HEK293 (cell line): ENCODE measurements around the gene JUP.

Source experiments
- CTCF ChIA-PET: fragments of 350-600 bp; formaldehyde crosslinking; extraction: SDS; loops from one replicate; lab custom pipeline; 2021; ENCODE audit warnings: antibody characterized with exemption; lab: Yijun Ruan, JAX
- POLR2A ChIA-PET: fragments of 300-600 bp; formaldehyde crosslinking; extraction: SDS; loops from one replicate; lab custom pipeline; 2020; ENCODE audit warnings: antibody characterized with exemption, inconsistent platforms; lab: Yijun Ruan, JAX
- H3K27ac ChIP-seq: fragments of 200-500 bp; sonication (Bioruptor generic); 2 replicates; pipeline ENCODE4 v1.5.1; 2014; ENCODE audit warnings: low read depth, low read length, control low read depth, inconsistent platforms; ENCODE audit errors: extremely low read depth
- H3K36me3 ChIP-seq, 2 experiments: fragments of 200-500 bp in 1 of 2; sonication (Bioruptor generic) in 1 of 2; 1 replicate in 1 of 2; 2 replicates in 1 of 2; pipeline ENCODE4 v1.5.1; 2014 to 2017; ENCODE audit warnings: inconsistent platforms in 2 of 2, low read length in 2 of 2; ENCODE audit not compliant: control insufficient read depth in 2 of 2, insufficient read depth in 1 of 2
- H3K4me1 ChIP-seq: fragments of 200-500 bp; sonication (Bioruptor generic); 2 replicates; pipeline ENCODE4 v1.5.1; 2014; ENCODE audit warnings: mild to moderate bottlenecking, low read length, inconsistent platforms; ENCODE audit not compliant: control insufficient read depth, insufficient read depth
- H3K4me3 ChIP-seq: 2 replicates; pipeline ENCODE4 v1.5.1; 2011; ENCODE audit warnings: low read depth, mild to moderate bottlenecking, control low read depth, low read length, moderate library complexity
- H3K9me3 ChIP-seq: fragments of 200-500 bp; sonication (Bioruptor generic); 2 replicates; pipeline ENCODE4 v1.5.1; 2014; ENCODE audit warnings: low read depth, low read length, inconsistent platforms; ENCODE audit not compliant: control insufficient read depth, insufficient read depth
- GLIS1 ChIP-seq: fragments of 450-650 bp; formaldehyde crosslinking; IDR thresholded peaks from 2 replicates; pipeline ENCODE4 v1.5.1; 2016; ENCODE audit warnings: missing biosample characterization, missing genetic modification characterization
- HOXA7 ChIP-seq: sonication (generic); formaldehyde crosslinking; IDR thresholded peaks from 2 replicates; pipeline ENCODE4 v1.8.1; 2022; ENCODE audit warnings: missing genetic modification reagents, borderline replicate concordance
- PRDM1 ChIP-seq: fragments of 450-650 bp; formaldehyde crosslinking; IDR thresholded peaks from 2 replicates; pipeline ENCODE4; 2016; ENCODE audit warnings: missing biosample characterization, missing genetic modification characterization
- WT1 ChIP-seq: fragments of 450-650 bp; formaldehyde crosslinking; IDR thresholded peaks from 2 replicates; pipeline ENCODE4 v1.5.1; 2016; ENCODE audit warnings: missing biosample characterization, missing genetic modification characterization
- ZBTB20 ChIP-seq: fragments of 450-650 bp; formaldehyde crosslinking; IDR thresholded peaks from 2 replicates; pipeline ENCODE4 v1.5.1; 2016; ENCODE audit warnings: missing biosample characterization, missing genetic modification characterization
- ZNF138 ChIP-seq: fragments of 450-650 bp; formaldehyde crosslinking; IDR thresholded peaks from 2 replicates; pipeline ENCODE4 v1.5.1; 2016; ENCODE audit warnings: missing biosample characterization, missing genetic modification characterization, borderline replicate concordance
- ZNF184 ChIP-seq: fragments of 450-650 bp; IDR thresholded peaks from 2 replicates; pipeline ENCODE4 v1.5.1; 2018; ENCODE audit warnings: missing biosample characterization, mild to moderate bottlenecking, missing genetic modification characterization
- ZNF341 ChIP-seq: fragments of 450-650 bp; formaldehyde crosslinking; IDR thresholded peaks from 2 replicates; pipeline ENCODE4; 2016; ENCODE audit warnings: low read depth, missing biosample characterization, missing genetic modification characterization
- ZNF626 ChIP-seq: fragments of 450-650 bp; sonication (Bioruptor Pico); formaldehyde crosslinking; IDR thresholded peaks from 2 replicates; pipeline ENCODE4 v1.5.1; 2018; ENCODE audit warnings: missing biosample characterization, missing genetic modification characterization, inconsistent platforms
- ZNF701 ChIP-seq: fragments of 450-650 bp; formaldehyde crosslinking; IDR thresholded peaks from 2 replicates; pipeline ENCODE4 v1.5.1; 2016; ENCODE audit warnings: missing biosample characterization, missing genetic modification characterization
- ZNF776 ChIP-seq: fragments of 450-650 bp; formaldehyde crosslinking; IDR thresholded peaks from 2 replicates; pipeline ENCODE4 v1.5.0; 2017; ENCODE audit warnings: missing biosample characterization, missing genetic modification characterization, borderline replicate concordance
- TF ChIP-seq, protein P1 (sequence below): fragments of 450-650 bp; formaldehyde crosslinking; IDR thresholded peaks from 2 replicates; pipeline ENCODE4 v1.5.1; 2016; ENCODE audit warnings: missing biosample characterization, missing genetic modification characterization
- TF ChIP-seq, protein P2 (sequence below): fragments of 450-650 bp; formaldehyde crosslinking; IDR thresholded peaks from 2 replicates; pipeline ENCODE4 v1.5.1; 2016; ENCODE audit warnings: missing biosample characterization, missing genetic modification characterization
- TF ChIP-seq, protein P3 (sequence below): IDR thresholded peaks from 2 replicates; pipeline ENCODE4 v1.6.1; 2011; ENCODE audit warnings: mild to moderate bottlenecking, low read depth, low read length, borderline replicate concordance
- TF ChIP-seq, protein P4 (sequence below): fragments of 450-650 bp; formaldehyde crosslinking; IDR thresholded peaks from 2 replicates; pipeline ENCODE4 v1.5.1; 2016; ENCODE audit warnings: missing biosample characterization, missing genetic modification characterization
- TF ChIP-seq, protein P5 (sequence below): sonication (generic); formaldehyde crosslinking; IDR thresholded peaks from 2 replicates; pipeline ENCODE4 v1.8.1; 2022; ENCODE audit warnings: mild to moderate bottlenecking, moderate library complexity, missing genetic modification reagents
- TF ChIP-seq, protein P6 (sequence below): fragments of 450-650 bp; formaldehyde crosslinking; IDR thresholded peaks from 2 replicates; pipeline ENCODE4 v1.5.1; 2016; ENCODE audit warnings: missing biosample characterization, missing genetic modification characterization

Gene JUP

DNA sequence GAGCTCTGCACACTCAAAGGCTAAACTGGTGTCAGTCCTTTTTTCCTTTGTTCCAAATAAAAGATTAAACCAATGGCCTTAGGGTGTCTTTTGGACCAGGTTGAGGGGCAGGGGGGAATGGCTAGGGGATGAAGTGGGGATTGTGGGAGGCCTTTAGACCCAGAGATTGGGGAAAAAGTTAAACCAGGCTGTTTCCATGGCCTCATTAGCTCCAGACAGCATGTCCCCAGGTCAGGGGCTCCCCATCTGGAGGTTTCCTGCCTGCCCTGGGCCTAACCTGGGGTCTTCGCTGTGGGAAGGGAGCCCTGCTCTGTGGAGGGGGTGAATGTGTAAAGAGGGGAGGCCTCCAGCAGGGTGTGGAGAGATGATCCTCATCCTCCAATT, 36.6 kb upstream of the JUP start:
- no peaks in the 10 kb centered on the region for H3K9me3 ChIP-seq
- TF ChIP-seq HOXA7 (CRISPR knock-in tag) (no peak), ZNF701 (tag by site-specific recombination) (no peak), GLIS1 (tag by site-specific recombination) (no peak)
- TF ChIP-seq, all 188 proteins: peak for 0
- CTCF ChIA-PET: no interaction called here
- POLR2A ChIA-PET: interaction anchor here (0.5 to 2.9 kb wide), 8 partner anchors 9 to 134 kb away, joined by 3 to 25 read pairs (median 6); partner anchors contain the start of genes EIF1, FKBP10 and P3H4
- Histone ChIP-seq H3K4me1 (no peaks in the 10 kb centered on the region), H3K36me3 (peaks cover 18 to 88% of the 10 kb centered on the region in 2 experiments), H3K4me3 (no peak overlapping the region), H3K27ac (no peak overlapping the region)

DNA sequence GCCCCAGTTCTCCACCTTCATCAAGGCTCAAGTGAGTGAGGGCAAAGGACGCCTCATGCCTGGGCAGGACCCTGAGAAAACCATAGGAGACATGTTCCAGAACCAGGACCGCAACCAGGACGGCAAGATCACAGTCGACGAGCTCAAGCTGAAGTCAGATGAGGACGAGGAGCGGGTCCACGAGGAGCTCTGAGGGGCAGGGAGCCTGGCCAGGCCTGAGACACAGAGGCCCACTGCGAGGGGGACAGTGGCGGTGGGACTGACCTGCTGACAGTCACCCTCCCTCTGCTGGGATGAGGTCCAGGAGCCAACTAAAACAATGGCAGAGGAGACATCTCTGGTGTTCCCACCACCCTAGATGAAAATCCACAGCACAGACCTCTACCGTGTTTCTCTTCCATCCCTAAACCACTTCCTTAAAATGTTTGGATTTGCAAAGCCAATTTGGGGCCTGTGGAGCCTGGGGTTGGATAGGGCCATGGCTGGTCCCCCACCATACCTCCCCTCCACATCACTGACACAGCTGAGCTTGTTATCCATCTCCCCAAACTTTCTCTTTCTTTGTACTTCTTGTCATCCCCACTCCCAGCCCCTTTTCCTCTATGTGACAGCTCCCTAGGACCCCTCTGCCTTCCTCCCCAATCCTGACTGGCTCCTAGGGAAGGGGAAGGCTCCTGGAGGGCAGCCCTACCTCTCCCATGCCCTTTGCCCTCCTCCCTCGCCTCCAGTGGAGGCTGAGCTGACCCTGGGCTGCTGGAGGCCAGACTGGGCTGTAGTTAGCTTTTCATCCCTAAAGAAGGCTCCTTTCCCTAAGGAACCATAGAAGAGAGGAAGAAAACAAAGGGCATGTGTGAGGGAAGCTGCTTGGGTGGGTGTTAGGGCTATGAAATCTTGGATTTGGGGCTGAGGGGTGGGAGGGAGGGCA, 36.0 kb upstream of the JUP start:
- POLR2A ChIA-PET: interaction anchor here (0.5 to 2.9 kb wide), 8 partner anchors 8 to 134 kb away, joined by 3 to 25 read pairs (median 6); partner anchors contain the start of genes EIF1, FKBP10 and P3H4
- Histone ChIP-seq H3K4me1 (no peaks in the 10 kb centered on the region), H3K36me3 (peaks cover 17 to 87% of the 10 kb centered on the region in 2 experiments), H3K9me3 (no peaks in the 10 kb centered on the region), H3K4me3 (no peak overlapping the region), H3K27ac (peak overlapping the region; percentile 11; the same call in 1 of the 2 replicates)
- TF ChIP-seq ZNF341 (peak; percentile 18; the same call in 1 of the 2 replicates), HOXA7 (CRISPR knock-in tag) (no peak)
- CTCF ChIA-PET: interaction anchor here (0.6 to 0.7 kb wide), 2 partner anchors 20 to 358 kb away, joined by 3 read pairs; partner anchors contain the start of gene KCNH4

DNA sequence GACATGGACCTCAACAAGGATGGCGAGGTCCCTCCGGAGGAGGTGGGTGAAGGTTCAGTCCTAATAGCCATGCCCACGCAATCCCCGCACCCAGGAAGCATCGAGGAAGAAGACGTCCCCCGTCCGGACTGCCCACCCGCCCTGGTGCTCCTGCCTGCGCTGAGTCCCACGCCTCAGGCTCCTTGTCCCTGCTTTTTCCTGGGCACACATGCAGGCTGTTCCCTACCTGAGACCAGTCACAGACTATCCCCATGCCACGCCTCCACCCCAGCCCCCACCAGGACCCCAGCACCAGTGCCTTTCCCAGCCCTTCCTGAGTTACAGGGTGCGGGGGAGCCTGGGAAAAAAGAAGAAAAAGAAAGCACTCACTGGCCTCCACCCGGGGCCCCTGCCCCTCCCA, 35.3 kb upstream of the JUP start:
- TF ChIP-seq, protein P1, sequence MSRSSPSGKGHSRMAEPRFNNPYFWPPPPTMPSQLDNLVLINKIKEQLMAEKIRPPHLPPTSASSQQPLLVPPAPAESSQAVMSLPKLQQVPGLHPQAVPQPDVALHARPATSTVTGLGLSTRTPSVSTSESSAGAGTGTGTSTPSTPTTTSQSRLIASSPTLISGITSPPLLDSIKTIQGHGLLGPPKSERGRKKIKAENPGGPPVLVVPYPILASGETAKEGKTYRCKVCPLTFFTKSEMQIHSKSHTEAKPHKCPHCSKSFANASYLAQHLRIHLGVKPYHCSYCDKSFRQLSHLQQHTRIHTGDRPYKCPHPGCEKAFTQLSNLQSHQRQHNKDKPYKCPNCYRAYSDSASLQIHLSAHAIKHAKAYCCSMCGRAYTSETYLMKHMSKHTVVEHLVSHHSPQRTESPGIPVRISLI (tag by site-specific recombination): no peak
- TF ChIP-seq ZNF701 (tag by site-specific recombination) (no peak), ZNF138 (tag by site-specific recombination) (no peak), WT1 (tag by site-specific recombination) (no peak), ZBTB20 (tag by site-specific recombination) (no peak), ZNF184 (no peak), ZNF776 (tag by site-specific recombination) (no peak), PRDM1 (no peak), ZNF626 (tag by site-specific recombination) (no peak)
- TF ChIP-seq, protein P2, sequence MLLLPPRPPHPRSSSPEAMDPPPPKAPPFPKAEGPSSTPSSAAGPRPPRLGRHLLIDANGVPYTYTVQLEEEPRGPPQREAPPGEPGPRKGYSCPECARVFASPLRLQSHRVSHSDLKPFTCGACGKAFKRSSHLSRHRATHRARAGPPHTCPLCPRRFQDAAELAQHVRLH: no peak
- TF ChIP-seq, protein P3, sequence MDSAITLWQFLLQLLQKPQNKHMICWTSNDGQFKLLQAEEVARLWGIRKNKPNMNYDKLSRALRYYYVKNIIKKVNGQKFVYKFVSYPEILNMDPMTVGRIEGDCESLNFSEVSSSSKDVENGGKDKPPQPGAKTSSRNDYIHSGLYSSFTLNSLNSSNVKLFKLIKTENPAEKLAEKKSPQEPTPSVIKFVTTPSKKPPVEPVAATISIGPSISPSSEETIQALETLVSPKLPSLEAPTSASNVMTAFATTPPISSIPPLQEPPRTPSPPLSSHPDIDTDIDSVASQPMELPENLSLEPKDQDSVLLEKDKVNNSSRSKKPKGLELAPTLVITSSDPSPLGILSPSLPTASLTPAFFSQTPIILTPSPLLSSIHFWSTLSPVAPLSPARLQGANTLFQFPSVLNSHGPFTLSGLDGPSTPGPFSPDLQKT: no peak
- TF ChIP-seq, protein P4, sequence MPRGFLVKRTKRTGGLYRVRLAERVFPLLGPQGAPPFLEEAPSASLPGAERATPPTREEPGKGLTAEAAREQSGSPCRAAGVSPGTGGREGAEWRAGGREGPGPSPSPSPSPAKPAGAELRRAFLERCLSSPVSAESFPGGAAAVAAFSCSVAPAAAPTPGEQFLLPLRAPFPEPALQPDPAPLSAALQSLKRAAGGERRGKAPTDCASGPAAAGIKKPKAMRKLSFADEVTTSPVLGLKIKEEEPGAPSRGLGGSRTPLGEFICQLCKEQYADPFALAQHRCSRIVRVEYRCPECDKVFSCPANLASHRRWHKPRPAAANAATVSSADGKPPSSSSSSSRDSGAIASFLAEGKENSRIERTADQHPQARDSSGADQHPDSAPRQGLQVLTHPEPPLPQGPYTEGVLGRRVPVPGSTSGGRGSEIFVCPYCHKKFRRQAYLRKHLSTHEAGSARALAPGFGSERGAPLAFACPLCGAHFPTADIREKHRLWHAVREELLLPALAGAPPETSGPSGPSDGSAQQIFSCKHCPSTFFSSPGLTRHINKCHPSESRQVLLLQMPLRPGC (tag by site-specific recombination): no peak
- TF ChIP-seq, protein P5, sequence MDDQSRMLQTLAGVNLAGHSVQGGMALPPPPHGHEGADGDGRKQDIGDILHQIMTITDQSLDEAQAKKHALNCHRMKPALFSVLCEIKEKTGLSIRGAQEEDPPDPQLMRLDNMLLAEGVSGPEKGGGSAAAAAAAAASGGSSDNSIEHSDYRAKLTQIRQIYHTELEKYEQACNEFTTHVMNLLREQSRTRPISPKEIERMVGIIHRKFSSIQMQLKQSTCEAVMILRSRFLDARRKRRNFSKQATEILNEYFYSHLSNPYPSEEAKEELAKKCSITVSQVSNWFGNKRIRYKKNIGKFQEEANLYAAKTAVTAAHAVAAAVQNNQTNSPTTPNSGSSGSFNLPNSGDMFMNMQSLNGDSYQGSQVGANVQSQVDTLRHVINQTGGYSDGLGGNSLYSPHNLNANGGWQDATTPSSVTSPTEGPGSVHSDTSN: no peak
- TF ChIP-seq, protein P6, sequence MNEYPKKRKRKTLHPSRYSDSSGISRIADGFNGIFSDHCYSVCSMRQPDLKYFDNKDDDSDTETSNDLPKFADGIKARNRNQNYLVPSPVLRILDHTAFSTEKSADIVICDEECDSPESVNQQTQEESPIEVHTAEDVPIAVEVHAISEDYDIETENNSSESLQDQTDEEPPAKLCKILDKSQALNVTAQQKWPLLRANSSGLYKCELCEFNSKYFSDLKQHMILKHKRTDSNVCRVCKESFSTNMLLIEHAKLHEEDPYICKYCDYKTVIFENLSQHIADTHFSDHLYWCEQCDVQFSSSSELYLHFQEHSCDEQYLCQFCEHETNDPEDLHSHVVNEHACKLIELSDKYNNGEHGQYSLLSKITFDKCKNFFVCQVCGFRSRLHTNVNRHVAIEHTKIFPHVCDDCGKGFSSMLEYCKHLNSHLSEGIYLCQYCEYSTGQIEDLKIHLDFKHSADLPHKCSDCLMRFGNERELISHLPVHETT (tag by site-specific recombination): no peak
- TF ChIP-seq, all 188 proteins: peak for 0
- CTCF ChIA-PET: no interaction called here
- Histone ChIP-seq H3K4me3 (no peak overlapping the region), H3K9me3 (no peaks in the 10 kb centered on the region), H3K27ac (peak overlapping the region; percentile 11; the same call in 1 of the 2 replicates), H3K4me1 (no peaks in the 10 kb centered on the region), H3K36me3 (peaks cover 12 to 89% of the 10 kb centered on the region in 2 experiments)
- POLR2A ChIA-PET: interaction anchor here (1.3 to 2.9 kb wide), 2 partner anchors 9 kb away, joined by 6 to 25 read pairs; partner anchors contain the start of genes FKBP10 and P3H4
